Activated T-cell treated with anti-CD3 and anti-CD28 coated beads for 24 hours (primary cell): ENCODE measurements around the gene FAM193B.

Source experiments
- DNase-seq: peaks from one replicate; pipeline ENCODE4 v3.0.0-alpha.2; 2020; ENCODE audit warnings: low read depth

The FAM193B gene

DNA sequence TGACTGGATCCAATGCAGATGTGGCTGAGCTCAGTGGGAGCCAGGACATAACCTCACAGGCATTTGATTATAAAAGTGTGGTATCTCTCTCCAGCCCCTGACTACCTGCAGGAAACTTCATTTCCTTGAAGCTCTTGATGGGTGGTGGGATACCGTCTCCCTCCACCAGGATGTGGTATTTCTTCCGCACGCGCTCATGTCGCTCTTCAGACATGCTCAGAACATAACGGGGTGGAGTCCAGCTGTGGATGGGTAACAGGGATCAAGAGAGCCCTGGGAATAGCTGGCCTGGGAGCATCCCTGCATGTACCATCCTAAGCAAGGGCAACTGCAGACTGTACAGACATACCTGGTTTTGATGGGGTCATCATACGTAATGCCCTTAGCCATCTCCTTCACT is 38.8 kb downstream of the FAM193B start:
- no peak for DNase-seq

DNA sequence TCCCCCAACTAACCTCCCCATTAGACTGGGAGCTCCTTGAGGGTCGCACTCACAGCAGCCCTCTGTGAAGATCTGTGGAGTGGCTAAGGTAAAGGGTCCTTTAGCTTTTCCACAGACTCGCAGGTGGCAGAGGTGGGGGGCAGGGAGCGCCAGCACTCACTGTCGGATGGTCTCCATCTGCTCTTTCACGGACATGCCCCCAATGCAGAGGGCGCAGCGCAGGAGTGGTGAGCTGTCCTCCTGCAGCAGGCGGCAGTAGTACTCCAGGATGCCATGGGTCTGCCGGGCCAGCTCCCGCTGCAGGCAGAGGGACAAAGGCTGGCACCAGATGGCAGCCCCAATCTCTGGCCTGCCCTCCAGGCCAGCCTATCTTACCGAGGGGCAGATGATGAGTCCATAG is 39.8 kb downstream of the FAM193B start:
- no peak for DNase-seq

DNA sequence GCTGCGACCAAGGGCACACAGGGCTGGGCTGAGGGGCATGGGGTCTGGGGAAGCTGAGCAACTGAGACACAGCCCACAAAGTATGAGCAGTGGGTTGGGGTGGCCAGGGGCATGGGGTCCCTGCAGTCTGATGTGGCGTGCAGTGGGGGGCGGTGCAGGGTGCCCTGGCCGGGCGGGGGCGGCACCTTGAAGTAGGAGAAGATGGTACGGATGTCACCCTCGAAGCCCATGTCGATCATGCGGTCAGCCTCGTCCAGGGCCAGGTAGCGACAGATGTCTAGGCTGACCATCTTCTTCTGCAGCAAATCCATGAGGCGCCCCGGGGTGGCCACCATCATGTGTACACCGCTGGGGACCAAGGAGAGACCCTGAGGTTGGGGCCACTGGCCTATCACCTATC is 40.9 kb downstream of the FAM193B start:
- DNase-seq = no peak

DNA sequence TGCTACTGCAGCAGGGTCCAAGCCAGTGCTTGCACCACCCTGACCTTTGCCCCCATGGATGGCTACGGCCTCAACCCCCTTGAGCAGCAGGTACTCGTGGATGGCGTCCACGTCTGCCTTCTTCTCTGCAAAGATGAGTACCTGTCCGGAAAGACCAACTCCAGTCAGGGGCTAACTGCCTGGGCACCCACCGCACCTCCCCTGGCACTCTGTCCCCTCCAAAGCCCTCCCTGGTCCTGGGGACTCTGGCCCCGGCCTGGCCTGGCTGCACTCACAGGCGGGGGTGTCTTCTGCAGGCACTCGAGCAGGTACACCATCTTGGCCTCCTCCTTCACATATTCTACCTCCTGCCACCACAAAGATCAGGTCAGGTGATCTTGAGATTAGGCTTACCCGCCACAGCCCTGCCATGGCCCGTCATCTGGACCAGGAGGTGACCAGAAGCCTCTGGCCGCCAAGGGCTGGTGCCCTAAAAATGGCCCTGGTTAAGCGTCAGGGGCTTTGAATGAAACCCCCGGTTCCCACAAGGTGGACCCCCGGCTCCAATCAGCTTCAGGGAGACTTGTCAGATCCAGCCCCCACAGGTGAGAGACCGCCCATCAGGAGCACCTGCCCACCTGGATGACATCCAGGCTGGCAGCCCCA is 41.5 kb downstream of the FAM193B start:
- no peak for DNase-seq

DNA sequence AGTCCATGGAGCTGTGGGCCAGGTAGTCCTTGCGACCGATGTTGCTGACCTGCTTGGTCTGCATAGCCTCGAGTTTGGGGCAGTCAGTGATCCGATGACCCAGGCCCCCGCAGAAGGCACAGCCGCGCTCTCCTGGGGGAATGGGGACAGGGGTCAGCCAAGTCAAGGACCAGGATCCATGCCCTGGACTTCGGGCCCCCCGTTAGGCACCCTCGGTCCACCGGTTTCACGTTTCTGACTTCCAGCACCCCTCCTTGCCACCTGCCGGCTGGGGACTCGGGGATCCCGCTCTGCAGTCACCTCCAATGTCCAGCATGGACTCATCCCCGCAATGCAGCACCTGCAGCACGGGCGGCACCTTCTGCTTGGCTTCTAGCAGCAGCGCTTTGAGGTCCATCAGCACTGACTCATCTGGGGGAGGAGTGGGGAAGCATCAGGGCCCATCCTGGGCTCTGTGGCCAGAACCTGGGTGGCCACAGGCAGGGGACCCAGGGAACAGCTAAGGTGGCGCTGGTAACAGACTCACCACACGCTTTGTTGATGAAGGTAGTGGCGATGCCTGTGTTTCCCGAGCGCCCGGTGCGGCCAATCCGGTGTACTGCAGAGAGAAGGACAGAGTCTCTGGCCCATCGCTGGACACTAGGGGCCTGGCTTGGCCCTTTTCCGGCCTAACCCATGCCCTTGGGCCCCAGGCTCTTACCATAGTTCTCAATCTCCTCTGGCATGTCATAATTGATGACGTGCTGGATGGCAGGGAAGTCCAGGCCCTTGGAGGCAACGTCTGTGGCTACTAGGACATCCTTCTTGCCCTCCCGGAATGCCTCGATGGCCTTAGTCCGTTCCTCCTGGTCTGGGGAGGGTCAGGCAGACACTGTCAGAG is 42.3 kb downstream of the FAM193B start:
- DNase-seq = no peak

DNA sequence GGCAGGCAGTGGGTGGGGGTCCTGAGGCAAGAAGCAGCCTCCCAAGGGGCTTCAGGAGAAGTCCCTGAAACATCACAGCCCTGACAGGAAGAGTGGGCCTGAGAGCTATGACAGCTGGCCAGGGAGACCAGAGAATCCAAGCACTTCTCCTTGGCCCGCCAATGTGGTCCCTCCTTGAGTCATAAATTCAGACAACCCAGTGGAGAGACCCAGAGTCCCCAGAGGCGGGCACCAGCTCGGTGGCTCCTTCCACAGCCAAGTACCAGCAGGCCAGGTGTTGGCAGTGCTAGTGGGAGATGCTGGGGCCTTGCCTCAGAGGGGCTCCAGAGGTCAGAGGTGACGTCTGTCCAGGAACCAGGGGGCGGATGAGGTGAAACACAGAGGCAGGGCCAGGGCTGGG is 43.2 kb downstream of the FAM193B start:
- DNase-seq = no peak

DNA sequence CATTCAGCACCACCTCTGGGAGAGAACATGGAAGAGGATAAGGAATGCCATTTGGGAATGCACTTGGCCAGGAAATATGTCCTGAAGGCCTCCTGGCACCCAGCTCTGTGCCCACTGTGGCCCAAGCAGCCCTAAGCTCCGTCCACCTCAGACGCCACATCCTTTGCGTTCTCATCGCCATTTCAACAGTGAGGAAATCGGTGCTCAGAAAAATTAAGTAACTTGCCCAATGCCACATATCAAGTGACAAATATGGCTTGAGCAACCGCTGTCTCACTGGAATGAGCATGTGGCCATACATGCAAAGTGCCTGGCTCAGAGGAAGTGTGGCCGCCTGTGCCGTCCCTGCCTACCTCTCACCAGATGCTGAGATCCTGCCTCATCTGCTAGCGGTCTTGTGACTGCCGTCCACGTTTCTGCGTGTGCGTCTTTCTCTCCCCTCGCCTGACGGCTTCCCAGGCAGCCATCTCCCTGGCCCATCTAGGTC is 43.8 kb downstream of the FAM193B start:
- DNase-seq = no peak

DNA sequence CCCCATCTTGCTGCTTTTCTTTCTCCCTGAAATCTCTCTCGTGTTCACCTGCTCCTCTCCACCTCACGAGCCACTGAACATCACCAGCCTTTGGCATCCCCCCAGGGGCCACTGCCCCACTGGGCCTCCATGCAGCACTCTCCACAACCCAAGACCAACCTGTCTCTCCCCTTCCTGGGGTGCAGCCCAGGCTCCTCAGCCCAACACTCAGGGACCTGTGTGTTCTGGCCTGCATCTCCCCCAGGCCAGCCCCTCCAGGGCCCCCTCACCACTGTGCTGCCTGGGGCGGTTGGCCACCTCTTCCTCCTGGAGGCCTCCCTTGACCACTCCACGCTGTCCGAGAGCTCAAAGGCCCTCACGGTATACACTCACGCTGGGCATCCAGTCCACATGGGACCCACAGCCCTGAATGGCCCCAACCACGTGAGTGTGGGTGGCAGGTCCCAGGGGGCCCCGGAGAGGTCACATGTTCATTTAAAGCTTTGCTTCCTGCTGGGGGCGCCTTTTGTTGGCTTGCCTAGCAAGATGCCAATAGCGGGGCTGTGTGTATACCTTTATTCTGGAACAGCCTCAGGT is 44.3 kb downstream of the FAM193B start:
- no peak for DNase-seq

DNA sequence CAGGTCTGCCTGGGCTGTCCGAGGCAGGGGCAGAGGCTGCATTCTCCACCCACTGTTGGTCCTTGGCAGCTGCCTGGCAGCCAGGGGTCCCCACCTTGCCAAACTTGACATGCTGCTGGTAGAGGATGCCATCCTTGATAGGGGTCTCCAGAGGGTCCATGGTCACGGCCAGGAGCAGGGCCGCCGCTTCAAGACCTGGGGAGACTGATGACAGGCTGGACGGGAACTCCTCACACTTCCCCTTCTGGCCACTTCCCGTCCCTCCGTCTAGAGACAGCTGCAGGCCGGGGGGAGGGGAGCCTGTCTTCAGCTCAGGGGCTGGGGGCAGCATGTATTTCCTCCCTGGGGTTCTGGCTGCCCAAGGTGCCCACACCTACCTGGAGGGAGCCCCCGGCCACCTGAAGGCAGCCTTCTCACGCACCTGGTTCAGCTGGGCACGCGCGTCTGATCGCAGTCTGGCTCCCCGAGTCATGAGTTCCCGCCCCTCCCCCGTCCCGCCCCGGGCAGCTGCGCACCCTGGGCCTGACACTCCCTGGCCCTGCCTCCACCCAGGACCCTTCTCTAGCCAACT is 44.9 kb downstream of the FAM193B start, which contains the start of gene DOK3:
Gene DOK3 (minus strand): TSS at position 446 of the 571 bp plus-strand sequence. CDS start 286 bp downstream, at position 160.
- no peak for DNase-seq

DNA sequence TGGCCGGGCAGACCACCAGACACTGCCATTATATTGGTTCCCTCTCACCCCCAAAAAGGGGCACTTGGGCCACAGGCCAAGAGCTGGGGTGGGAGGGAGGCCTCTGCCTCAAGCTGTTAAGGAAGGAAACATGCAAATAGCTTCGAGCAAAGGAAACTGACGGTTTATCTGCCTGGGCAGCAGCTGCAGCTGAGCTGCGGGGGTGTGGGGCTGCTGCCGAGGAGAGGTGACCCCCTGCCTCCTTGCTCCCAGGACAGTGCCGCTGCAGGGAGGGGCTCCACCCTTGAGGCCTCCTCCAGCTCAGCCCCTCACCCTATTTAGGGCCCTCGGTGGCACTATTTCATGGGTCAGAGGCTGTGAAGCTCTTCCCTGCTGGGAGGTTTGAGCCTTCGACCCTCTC is 45.5 kb downstream of the FAM193B start:
- DNase-seq = no peak

DNA sequence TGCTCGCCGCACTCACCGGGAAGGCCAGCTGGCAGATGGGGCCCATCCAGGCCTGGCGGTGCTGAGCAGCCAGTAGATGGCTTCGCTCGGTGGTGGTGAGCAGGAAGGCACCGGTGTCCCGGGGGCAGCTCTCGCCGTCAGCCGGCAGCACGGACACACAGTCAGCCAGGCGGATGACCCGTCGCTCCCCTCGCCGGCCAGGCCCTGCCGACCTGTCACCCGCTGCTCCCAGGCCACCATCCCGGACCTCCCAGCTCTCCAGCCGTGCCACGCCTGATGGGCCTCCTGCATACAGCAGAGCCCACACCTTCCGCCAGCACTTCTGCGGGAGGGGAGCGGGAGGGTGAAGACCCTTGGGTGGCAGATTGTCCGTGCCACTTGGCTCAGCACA is 46.1 kb downstream of the FAM193B start:
- no peak for DNase-seq

DNA sequence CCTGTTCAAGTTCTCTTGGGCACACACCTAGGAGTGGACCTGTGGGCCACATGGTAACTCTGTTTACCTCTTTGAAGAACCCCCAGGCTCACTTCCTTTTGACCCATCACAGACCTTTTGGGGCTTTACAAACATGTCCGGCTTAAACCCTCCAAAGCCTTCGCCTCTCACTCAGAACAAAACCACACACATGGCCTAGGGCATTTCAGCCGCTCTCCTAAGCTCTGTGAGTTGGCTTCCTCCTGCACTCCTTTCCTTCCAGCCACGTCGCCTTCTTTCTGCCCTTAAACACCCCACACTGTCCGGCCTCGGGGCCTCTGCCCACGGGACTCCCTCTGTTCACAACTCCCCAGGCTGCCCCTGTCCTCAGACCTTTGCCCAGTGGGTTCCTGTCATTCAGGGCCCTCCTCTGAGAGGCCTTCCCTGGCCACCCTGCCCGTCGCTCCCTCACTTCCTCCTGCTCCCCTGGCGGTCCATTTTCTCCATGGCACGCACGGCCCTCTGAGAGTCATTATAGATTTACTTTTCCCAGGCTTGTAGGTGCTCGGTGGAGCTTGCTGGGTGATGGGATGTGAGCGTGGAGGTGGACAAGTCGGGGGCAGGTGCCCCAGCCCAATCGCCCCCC is 46.7 kb downstream of the FAM193B start:
- no peak for DNase-seq

DNA sequence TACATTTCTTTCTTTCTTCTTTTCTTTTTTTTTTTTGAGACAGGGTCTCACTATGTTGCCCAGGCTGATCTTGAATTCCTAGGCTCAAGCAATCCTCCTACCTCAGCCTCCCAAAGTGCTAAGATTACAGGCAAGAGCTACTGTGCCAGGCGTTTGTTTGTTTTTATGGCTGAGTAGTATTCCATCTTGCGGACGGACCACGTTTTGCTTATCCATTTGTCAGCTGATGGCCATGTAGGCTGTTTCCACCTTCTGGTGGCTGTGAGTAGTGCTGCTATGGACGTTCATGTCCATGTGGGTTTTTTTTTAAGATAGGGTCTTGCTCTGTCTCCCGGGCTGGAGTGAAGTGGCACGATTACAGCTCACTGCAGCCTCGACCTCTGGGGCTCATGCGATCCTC is 47.2 kb downstream of the FAM193B start:
- DNase-seq = no peak

DNA sequence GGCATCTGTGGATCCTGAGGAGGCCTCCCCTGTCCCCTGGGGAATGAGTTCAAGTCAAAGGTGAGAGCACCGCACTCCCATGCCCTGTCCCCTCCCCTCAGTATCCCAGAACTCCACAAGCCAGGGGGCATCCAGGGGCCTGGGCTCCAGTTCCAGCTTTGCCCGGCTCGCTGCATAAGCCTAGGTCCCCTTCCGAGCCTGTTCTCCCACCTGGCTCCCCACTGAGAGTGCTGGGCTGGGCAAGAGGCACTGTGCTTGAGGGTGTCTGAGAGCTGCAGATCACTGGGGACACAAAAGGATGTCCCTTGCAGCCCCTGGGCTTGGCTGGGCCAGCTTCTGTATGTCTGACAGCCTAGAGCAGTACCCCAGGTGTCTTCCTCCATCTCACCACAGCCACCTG is 49.3 kb downstream of the FAM193B start:
- DNase-seq = no peak

DNA sequence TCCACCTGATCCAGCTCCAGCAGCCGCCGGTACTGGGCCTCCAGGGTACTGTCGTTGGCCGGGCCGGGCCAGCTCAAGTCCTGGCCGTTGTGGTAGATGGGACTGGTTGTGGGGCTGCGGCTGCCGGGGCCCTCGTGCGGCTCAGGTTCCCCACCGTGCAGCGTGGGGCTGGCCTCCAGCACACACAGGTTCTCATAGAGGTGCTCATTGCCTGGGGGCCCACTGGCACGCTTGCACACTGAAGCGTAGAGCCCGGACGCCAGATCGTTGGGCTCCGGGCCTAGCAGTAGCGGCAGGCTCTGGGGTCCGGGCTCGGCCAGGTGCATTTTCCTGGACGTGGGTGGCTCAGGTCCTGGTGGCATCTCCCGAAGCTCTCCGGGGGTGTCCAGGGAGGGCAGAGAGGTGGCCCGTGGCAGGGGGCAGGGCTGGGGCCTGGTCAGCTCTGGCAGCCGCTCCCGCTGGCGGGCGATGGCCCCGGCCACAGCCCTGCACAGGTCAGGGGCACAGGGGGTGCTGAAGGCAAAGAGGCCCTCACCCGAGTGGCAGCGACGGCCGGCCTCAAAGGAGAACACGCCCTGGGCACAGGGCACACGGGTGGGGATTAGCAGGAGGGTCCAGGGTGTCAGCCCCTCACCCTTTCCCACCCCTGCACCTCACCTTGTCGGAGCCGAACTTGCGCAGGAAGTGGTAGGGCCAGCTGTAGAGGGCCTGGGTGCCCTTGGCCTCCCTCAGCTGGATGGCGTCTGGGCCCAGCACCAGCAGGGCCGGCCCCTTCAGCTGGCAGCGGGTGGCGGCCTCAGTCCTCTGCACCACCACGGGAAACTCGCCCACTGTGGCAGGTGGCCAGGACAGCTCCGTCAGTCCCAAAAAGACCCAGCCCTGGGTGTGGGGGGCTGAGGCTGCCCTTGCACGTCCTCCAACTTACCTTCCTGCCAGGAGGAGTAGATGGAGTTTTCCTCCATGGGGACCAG is 50.0 kb downstream of the FAM193B start:
- DNase-seq = no peak

DNA sequence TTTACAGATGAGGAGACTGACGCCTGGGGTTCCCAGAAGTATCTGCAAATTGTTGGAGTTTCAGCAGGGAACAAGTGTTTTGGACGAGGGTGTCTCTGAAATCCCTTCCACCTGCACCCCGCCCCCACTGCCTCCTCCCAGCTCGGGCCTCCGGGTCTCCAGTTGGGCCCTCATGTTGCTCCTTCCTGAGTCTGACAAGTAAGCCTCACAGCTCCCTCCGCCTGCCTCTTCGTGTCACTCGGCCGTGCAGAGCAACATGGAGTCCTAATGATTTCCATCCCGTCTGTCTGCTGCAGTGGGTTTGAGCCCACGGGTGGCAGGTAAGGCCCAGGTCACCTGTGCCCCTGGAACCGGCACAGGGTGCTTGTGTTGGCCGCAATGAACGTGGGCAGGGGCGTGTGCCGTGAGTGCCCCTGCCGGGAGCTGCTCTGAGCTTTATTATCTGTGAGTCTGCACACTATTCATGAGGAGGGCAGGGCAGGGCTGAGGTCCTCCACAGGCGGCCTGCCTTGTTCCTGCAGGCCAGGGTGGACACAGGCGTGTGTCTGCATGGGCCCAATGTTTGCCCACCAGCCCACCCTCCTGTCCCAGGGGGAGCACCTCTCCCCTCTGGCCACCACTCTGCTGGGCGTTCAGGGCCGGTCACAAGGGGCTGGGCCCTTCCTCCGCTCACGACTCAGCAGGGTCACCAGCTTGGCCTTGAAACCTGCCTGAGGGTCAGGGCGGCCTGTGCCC is 50.8 kb downstream of the FAM193B start:
- no peak for DNase-seq

DNA sequence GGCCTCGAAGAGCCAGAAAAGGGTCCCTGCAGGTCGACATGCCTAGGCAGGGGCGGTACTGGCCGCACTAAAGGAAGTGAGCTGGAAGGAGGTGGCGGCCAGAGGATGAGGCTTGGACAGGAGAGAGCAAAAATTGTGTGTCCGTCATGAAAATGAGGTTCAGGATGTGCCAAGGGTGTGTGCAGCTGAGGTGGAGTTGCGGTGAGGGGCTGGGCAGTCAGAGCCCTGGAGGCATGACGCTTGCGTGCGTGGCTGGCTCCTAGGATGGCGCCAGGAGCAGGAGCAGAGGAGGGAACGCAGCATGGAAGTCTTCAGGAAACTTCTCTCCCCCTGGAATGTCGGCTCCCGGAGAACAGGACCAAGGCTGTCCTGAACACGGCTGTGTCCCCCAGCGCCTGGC is 51.5 kb downstream of the FAM193B start:
- DNase-seq = no peak

DNA sequence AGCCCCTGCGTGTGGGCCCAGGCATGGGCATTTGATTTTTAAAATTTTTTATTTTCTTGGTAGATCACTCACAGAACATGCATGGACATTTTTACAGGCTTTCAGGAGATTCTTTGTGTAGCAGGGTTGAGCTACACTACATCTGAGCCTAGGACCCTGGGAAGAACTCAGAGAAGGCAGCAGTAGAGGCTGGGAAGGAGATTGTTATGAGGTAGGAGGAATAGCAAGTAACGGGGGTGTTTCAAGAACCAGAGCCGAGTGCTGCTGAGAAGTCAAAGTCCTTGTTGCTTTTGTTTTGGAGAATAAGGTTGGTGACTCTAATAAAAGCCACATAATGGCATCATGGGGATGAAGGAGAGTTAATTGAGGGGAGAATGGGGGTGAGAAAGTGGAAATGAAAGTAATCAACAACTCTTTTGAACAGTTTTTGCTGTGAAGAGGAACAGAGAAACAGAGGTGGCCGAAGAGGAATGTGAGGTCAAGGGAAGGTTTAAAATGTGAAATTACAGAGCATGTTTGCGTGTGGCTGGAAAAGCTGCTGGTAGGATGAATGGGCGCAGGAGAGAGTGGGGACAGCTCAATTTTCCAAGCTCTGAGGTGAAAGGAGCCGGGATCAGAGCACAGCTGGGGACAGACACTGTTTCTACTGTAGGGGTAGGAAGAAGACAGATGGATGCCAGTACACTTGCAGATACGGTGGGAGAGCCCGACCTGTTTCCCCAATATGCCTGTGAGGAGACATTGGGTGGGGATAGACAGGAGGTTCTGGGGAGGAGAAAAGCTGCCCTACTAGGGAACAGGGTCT is 52.3 kb downstream of the FAM193B start:
- no peak for DNase-seq
